GM19099 (cell line): ENCODE measurements around the gene PLA2G4D.

Source experiments
- POLR2A ChIP-seq: IDR thresholded peaks from 3 replicates; pipeline ENCODE4 v1.6.1; 2011; ENCODE audit warnings: low read depth; ENCODE audit not compliant: insufficient read length; ENCODE audit errors: extremely low read depth

PLA2G4D gene

GRCh38 chr15:42085721-42086120, 8.6 kb downstream of the PLA2G4D start:
- no peak for TF ChIP-seq POLR2A

GRCh38 chr15:42085236-42085605, 9.1 kb downstream of the PLA2G4D start:
- TF ChIP-seq POLR2A = no peak

- no peak for TF ChIP-seq POLR2A
These were observed 9.7 kb downstream of the PLA2G4D start for GRCh38 chr15:42084465-42085235.

GRCh38 chr15:42083916-42084315, 10.4 kb downstream of the PLA2G4D start:
- TF ChIP-seq POLR2A = no peak

- no peak for TF ChIP-seq POLR2A
These were observed 10.8 kb downstream of the PLA2G4D start for GRCh38 chr15:42083605-42083908.

GRCh38 chr15:42082823-42083604, 11.3 kb downstream of the PLA2G4D start:
- no peak for TF ChIP-seq POLR2A

GRCh38 chr15:42082141-42082540, 12.2 kb downstream of the PLA2G4D start:
- TF ChIP-seq POLR2A = no peak

- no peak for TF ChIP-seq POLR2A
These were observed 13.2 kb downstream of the PLA2G4D start for GRCh38 chr15:42080919-42081830.

- no peak for TF ChIP-seq POLR2A
These were observed 14.0 kb downstream of the PLA2G4D start for GRCh38 chr15:42080186-42080918.

GRCh38 chr15:42079401-42079908, 14.9 kb downstream of the PLA2G4D start:
- no peak for TF ChIP-seq POLR2A

- TF ChIP-seq POLR2A = no peak
These were observed 15.5 kb downstream of the PLA2G4D start for GRCh38 chr15:42078903-42079302.

- no peak for TF ChIP-seq POLR2A
These were observed 16.7 kb downstream of the PLA2G4D start for GRCh38 chr15:42077689-42078088.

- no peak for TF ChIP-seq POLR2A
These were observed 20.9 kb downstream of the PLA2G4D start for GRCh38 chr15:42073418-42073817.

GRCh38 chr15:42072141-42072685, 22.1 kb downstream of the PLA2G4D start:
- no peak for TF ChIP-seq POLR2A
